HEK293 (cell line): Measurements from ENCODE around the gene TMEM92.

Source experiments
- BCL6B ChIP-seq: fragments of 450-650 bp; formaldehyde crosslinking; IDR thresholded peaks from 2 replicates; pipeline ENCODE4 v1.5.1; 2017; ENCODE audit warnings: missing biosample characterization, missing genetic modification characterization
- ELK4 ChIP-seq: IDR thresholded peaks from 2 replicates; pipeline ENCODE4 v1.6.1; 2011; ENCODE audit warnings: mild to moderate bottlenecking, low read depth, low read length, borderline replicate concordance
- GLIS1 ChIP-seq: fragments of 450-650 bp; formaldehyde crosslinking; IDR thresholded peaks from 2 replicates; pipeline ENCODE4 v1.5.1; 2016; ENCODE audit warnings: missing biosample characterization, missing genetic modification characterization
- GLIS2 ChIP-seq: fragments of 450-650 bp; formaldehyde crosslinking; IDR thresholded peaks from 2 replicates; pipeline ENCODE4 v1.5.1; 2016; ENCODE audit warnings: missing biosample characterization, missing genetic modification characterization
- HOXD13 ChIP-seq: sonication (generic); formaldehyde crosslinking; IDR thresholded peaks from 2 replicates; pipeline ENCODE4 v1.8.0; 2022; ENCODE audit warnings: missing genetic modification reagents, borderline replicate concordance
- IKZF3 ChIP-seq: fragments of 450-650 bp; IDR thresholded peaks from 2 replicates; pipeline ENCODE4 v1.5.0; 2018; ENCODE audit warnings: missing biosample characterization, mild to moderate bottlenecking, missing genetic modification characterization, moderate library complexity
- KLF9 ChIP-seq: fragments of 450-650 bp; formaldehyde crosslinking; IDR thresholded peaks from 2 replicates; pipeline ENCODE4 v1.5.1; 2016; ENCODE audit warnings: missing biosample characterization, missing genetic modification characterization, low read depth
- PBX3 ChIP-seq: sonication (generic); formaldehyde crosslinking; IDR thresholded peaks from 2 replicates; pipeline ENCODE4 v1.8.1; 2022; ENCODE audit warnings: mild to moderate bottlenecking, moderate library complexity, missing genetic modification reagents
- PRDM1 ChIP-seq: fragments of 450-650 bp; formaldehyde crosslinking; IDR thresholded peaks from 2 replicates; pipeline ENCODE4; 2016; ENCODE audit warnings: missing biosample characterization, missing genetic modification characterization
- REPIN1 ChIP-seq: fragments of 450-650 bp; formaldehyde crosslinking; IDR thresholded peaks from 2 replicates; pipeline ENCODE4 v1.5.1; 2017; ENCODE audit warnings: missing biosample characterization, missing genetic modification characterization, low read depth
- REST ChIP-seq: fragments of 450-650 bp; formaldehyde crosslinking; IDR thresholded peaks from 2 replicates; pipeline ENCODE4 v1.5.1; 2016; ENCODE audit warnings: missing biosample characterization, missing genetic modification characterization
- SP3 ChIP-seq: fragments of 450-650 bp; formaldehyde crosslinking; IDR thresholded peaks from 2 replicates; pipeline ENCODE4 v1.5.1; 2016; ENCODE audit warnings: missing biosample characterization, missing genetic modification characterization
- ZBTB48 ChIP-seq: fragments of 450-650 bp; formaldehyde crosslinking; IDR thresholded peaks from 2 replicates; pipeline ENCODE4 v1.5.1; 2016; ENCODE audit warnings: missing biosample characterization, missing genetic modification characterization
- ZBTB8A ChIP-seq: fragments of 450-650 bp; formaldehyde crosslinking; IDR thresholded peaks from 2 replicates; pipeline ENCODE4 v1.5.1; 2016; ENCODE audit warnings: missing biosample characterization, missing genetic modification characterization
- ZNF112 ChIP-seq: fragments of 450-650 bp; formaldehyde crosslinking; IDR thresholded peaks from 2 replicates; pipeline ENCODE4 v1.5.0; 2017; ENCODE audit warnings: missing biosample characterization, missing genetic modification characterization
- ZNF146 ChIP-seq: fragments of 450-650 bp; formaldehyde crosslinking; IDR thresholded peaks from 2 replicates; pipeline ENCODE4 v1.5.1; 2016; ENCODE audit warnings: missing biosample characterization, missing genetic modification characterization
- ZNF148 ChIP-seq: fragments of 450-650 bp; formaldehyde crosslinking; IDR thresholded peaks from 2 replicates; pipeline ENCODE4 v1.5.0; 2017; ENCODE audit warnings: missing biosample characterization, missing genetic modification characterization, borderline replicate concordance
- ZNF324 ChIP-seq: fragments of 450-650 bp; formaldehyde crosslinking; IDR thresholded peaks from 2 replicates; pipeline ENCODE4 v1.5.1; 2016; ENCODE audit warnings: missing biosample characterization, missing genetic modification characterization
- ZNF335 ChIP-seq: fragments of 450-650 bp; formaldehyde crosslinking; conservative IDR thresholded peaks from 2 replicates; pipeline ENCODE4 v1.5.1; 2016; ENCODE audit warnings: missing biosample characterization, missing genetic modification characterization
- ZNF341 ChIP-seq: fragments of 450-650 bp; formaldehyde crosslinking; IDR thresholded peaks from 2 replicates; pipeline ENCODE4; 2016; ENCODE audit warnings: low read depth, missing biosample characterization, missing genetic modification characterization
- ZNF366 ChIP-seq: fragments of 450-650 bp; formaldehyde crosslinking; conservative IDR thresholded peaks from 2 replicates; pipeline ENCODE4 v1.5.1; 2016; ENCODE audit warnings: missing biosample characterization, missing genetic modification characterization
- ZNF404 ChIP-seq: fragments of 450-650 bp; formaldehyde crosslinking; IDR thresholded peaks from 2 replicates; pipeline ENCODE4 v1.5.1; 2017; ENCODE audit warnings: missing biosample characterization, missing genetic modification characterization
- ZNF544 ChIP-seq: fragments of 450-650 bp; formaldehyde crosslinking; IDR thresholded peaks from 2 replicates; pipeline ENCODE4 v1.5.0; 2017; ENCODE audit warnings: missing biosample characterization, missing genetic modification characterization
- ZNF561 ChIP-seq: fragments of 450-650 bp; IDR thresholded peaks from 2 replicates; pipeline ENCODE4 v1.5.1; 2018; ENCODE audit warnings: missing biosample characterization, missing genetic modification characterization, borderline replicate concordance
- ZNF76 ChIP-seq: fragments of 450-650 bp; formaldehyde crosslinking; IDR thresholded peaks from 2 replicates; pipeline ENCODE4; 2016; ENCODE audit warnings: low read depth, missing biosample characterization, missing genetic modification characterization, borderline replicate concordance
- ZNF792 ChIP-seq: fragments of 450-650 bp; formaldehyde crosslinking; IDR thresholded peaks from 2 replicates; pipeline ENCODE4 v1.5.1; 2016; ENCODE audit warnings: missing biosample characterization, missing genetic modification characterization
- ZSCAN30 ChIP-seq: fragments of 450-650 bp; IDR thresholded peaks from 2 replicates; pipeline ENCODE4 v1.5.1; 2018; ENCODE audit warnings: missing biosample characterization, mild to moderate bottlenecking, missing genetic modification characterization, moderate library complexity
- ZSCAN4 ChIP-seq: fragments of 450-650 bp; formaldehyde crosslinking; IDR thresholded peaks from 2 replicates; pipeline ENCODE4 v1.5.1; 2017; ENCODE audit warnings: missing biosample characterization, missing genetic modification characterization

TMEM92 gene

GRCh38 chr17:50272711-50273653 is 1.3 kb upstream of the TMEM92 start (continued):
- TF ChIP-seq ZSCAN30: 0 out of 2 replicates have a peak, but pooled peaks have one; percentile 77
- TF ChIP-seq IKZF3: no peak
- TF ChIP-seq ZBTB48 (tag by site-specific recombination): peak; percentile 36; the same call in 1 of the 2 replicates
- peak; percentile 30; the same call in 1 of the 2 replicates for TF ChIP-seq ZBTB8A (tag by site-specific recombination)
- no peak for TF ChIP-seq ELK4
- no peak for TF ChIP-seq ZNF324 (tag by site-specific recombination)
- TF ChIP-seq ZNF76 (tag by site-specific recombination): peak; percentile 36; the same call in 1 of the 2 replicates
- TF ChIP-seq ZNF148 (tag by site-specific recombination): no peak
- TF ChIP-seq BCL6B (tag by site-specific recombination): no peak
- peak; percentile 43; the same call in 1 of the 2 replicates for TF ChIP-seq KLF9 (tag by site-specific recombination)
- no peak for TF ChIP-seq ZNF544 (tag by site-specific recombination)
- TF ChIP-seq ZNF792 (tag by site-specific recombination): no peak
- no peak for TF ChIP-seq ZNF341
- TF ChIP-seq ZSCAN4 (tag by site-specific recombination): no peak
- peak; percentile 8; the same call in 1 of the 2 replicates for TF ChIP-seq SP3 (tag by site-specific recombination)
- no peak for TF ChIP-seq REPIN1
- TF ChIP-seq GLIS2 (tag by site-specific recombination): peak; percentile 86
- TF ChIP-seq HOXD13: no peak
- TF ChIP-seq GLIS1 (tag by site-specific recombination): peak; percentile 62
- TF ChIP-seq ZNF112 (tag by site-specific recombination): no peak
- TF ChIP-seq PBX3 (CRISPR knock-in tag): no peak
- peak; percentile 73 for TF ChIP-seq PRDM1 (tag by site-specific recombination)
- no peak for TF ChIP-seq REST (tag by site-specific recombination)
- TF ChIP-seq ZNF366: peak; percentile 72
- no peak for TF ChIP-seq ZNF404
- TF ChIP-seq ZNF146 (tag by site-specific recombination): no peak
- peak; percentile 46; the same call in 1 of the 2 replicates for TF ChIP-seq ZNF561 (tag by site-specific recombination)
- TF ChIP-seq ZNF335 (tag by site-specific recombination): peak; percentile 77
